Transverse colon (tissue), 4 donors: ENCODE results near the gene DNM1L.

Experiments
- CTCF ChIP-seq, 5 experiments: fragments of 200-600 bp in 3 of 5; fragments of 450-650 bp in 2 of 5; sonication (generic) in 3 of 5; IDR thresholded peaks; 1 replicate in 2 of 5; 2 replicates in 3 of 5; pipeline ENCODE4 v1.5.1; 2016 to 2017; ENCODE audit warnings: antibody characterized with exemption in 5 of 5, inconsistent platforms in 3 of 5, mild to moderate bottlenecking in 2 of 5, moderate library complexity in 1 of 5
- EP300 ChIP-seq: sonication (generic); formaldehyde crosslinking; IDR thresholded peaks from one replicate; pipeline ENCODE4 v1.6.1; 2017; ENCODE audit warnings: antibody characterized with exemption, low read depth
- POLR2A ChIP-seq: fragments of 450-650 bp; IDR thresholded peaks from one replicate; pipeline ENCODE4 v1.6.1; 2016; ENCODE audit warnings: antibody characterized with exemption, mild to moderate bottlenecking, moderate library complexity
- POLR2AphosphoS5 ChIP-seq, 3 donors: sonication (generic); formaldehyde crosslinking; IDR thresholded peaks; one replicate each; pipeline ENCODE4 v1.6.1; 2016; ENCODE audit warnings: antibody characterized with exemption in 3 of 3

GRCh38 chr12:32651956-32652210 lies 27.2 kb upstream of the DNM1L start:
- TF ChIP-seq CTCF (IDR thresholded peaks at IDR 0.05) (no peak), POLR2A (no peak), POLR2AphosphoS5 (IDR thresholded peaks at IDR 0.05) (no peak), EP300 (no peak)
